IMR-90 (cell line): ENCODE data around the gene ERMARD. TPM values are rescaled to one million over a fixed set of nuclear protein-coding genes. Genes with fewer than 3 reads are reported as not detected.

Experiments
- ATAC-seq: fragments of 200-7000 bp; cut with Tn5 transposase; 2 replicates; pipeline ENCODE4 v1.9.1; 2020; ENCODE audit warnings: low read depth, mild to moderate bottlenecking, moderate library complexity
- BruUV-seq: library from RNA; stranded (reverse); fragments of 400-500 nt; replicated peaks from 2 replicates; lab custom pipeline; 2021; lab: Mats Ljungman, UMichigan
- CTCF ChIA-PET: fragments of 300-600 bp; formaldehyde crosslinking; extraction: SDS; loops from one replicate; lab custom pipeline; 2021; ENCODE audit warnings: antibody characterized with exemption; lab: Yijun Ruan, JAX
- POLR2A ChIA-PET: fragments of 300-600 bp; sonication (Branson Sonifier 250); formaldehyde crosslinking; loops from one replicate; lab custom pipeline; 2022; ENCODE audit warnings: antibody characterized with exemption; ENCODE audit not compliant: unreplicated experiment; lab: Charles Lee
- DNase-seq: peaks from one replicate; pipeline ENCODE4 v3.0.0; 2013
- H2AFZ ChIP-seq: replicated peaks from 2 replicates; pipeline ENCODE3; 2013; ENCODE audit warnings: low read length, mild to moderate bottlenecking; ENCODE audit not compliant: poor library complexity
- H2AK5ac ChIP-seq: 2 replicates; pipeline ENCODE4 v1.6.1; 2013; ENCODE audit warnings: low read depth, low read length, inconsistent platforms
- H2AK9ac ChIP-seq: replicated peaks from 2 replicates; pipeline ENCODE3; 2013; ENCODE audit warnings: mild to moderate bottlenecking, low read depth, low read length, moderate library complexity; ENCODE audit not compliant: poor library complexity
- H2BK120ac ChIP-seq: 2 replicates; pipeline ENCODE4 v1.6.1; 2013; ENCODE audit warnings: low read depth, low read length, inconsistent platforms
- H2BK15ac ChIP-seq: 3 replicates; pipeline ENCODE4 v1.6.1; 2013; ENCODE audit warnings: low read depth, low read length, inconsistent platforms
- H2BK20ac ChIP-seq: 2 replicates; pipeline ENCODE4 v1.6.1; 2013; ENCODE audit warnings: low read depth, mild to moderate bottlenecking, inconsistent platforms, low read length, moderate library complexity
- H2BK5ac ChIP-seq: 2 replicates; pipeline ENCODE4 v1.6.1; 2013; ENCODE audit warnings: mild to moderate bottlenecking, low read depth, low read length, inconsistent platforms; ENCODE audit not compliant: poor library complexity, severe bottlenecking
- H3K14ac ChIP-seq: replicated peaks from 2 replicates; pipeline ENCODE4 v1.6.1; 2013; ENCODE audit warnings: low read depth, low read length, inconsistent platforms
- H3K18ac ChIP-seq: 2 replicates; pipeline ENCODE4 v1.6.1; 2013; ENCODE audit warnings: low read depth, low read length, control low read depth
- H3K23ac ChIP-seq: 2 replicates; pipeline ENCODE4 v1.6.1; 2013; ENCODE audit warnings: low read depth, low read length, inconsistent platforms
- H3K27ac ChIP-seq: 2 replicates; pipeline ENCODE4 v1.5.1; 2013; ENCODE audit warnings: mild to moderate bottlenecking, control low read depth, low read length; ENCODE audit not compliant: insufficient read depth
- H3K27me3 ChIP-seq: 2 replicates; pipeline ENCODE4 v1.6.1; 2013; ENCODE audit warnings: low read length; ENCODE audit not compliant: control insufficient read depth, insufficient read depth
- H3K36me3 ChIP-seq: 2 replicates; pipeline ENCODE4 v1.6.1; 2013; ENCODE audit warnings: low read length, mixed read lengths; ENCODE audit not compliant: control insufficient read depth, insufficient read depth
- H3K4ac ChIP-seq: 2 replicates; pipeline ENCODE4 v1.6.1; 2013; ENCODE audit warnings: low read depth, low read length, inconsistent platforms
- H3K4me1 ChIP-seq: 2 replicates; pipeline ENCODE4 v1.6.1; 2013; ENCODE audit warnings: low read length, mixed read lengths; ENCODE audit not compliant: control insufficient read depth, insufficient read depth
- H3K4me2 ChIP-seq: 2 replicates; pipeline ENCODE4 v1.6.1; 2013; ENCODE audit warnings: low read depth, mild to moderate bottlenecking, control low read depth, low read length, moderate library complexity
- H3K4me3 ChIP-seq: 2 replicates; pipeline ENCODE4 v1.5.1; 2013; ENCODE audit warnings: low read depth, mild to moderate bottlenecking, control low read depth, low read length, moderate library complexity; ENCODE audit not compliant: insufficient read depth
- H3K56ac ChIP-seq: 2 replicates; pipeline ENCODE4 v1.6.1; 2013; ENCODE audit warnings: low read length, inconsistent platforms; ENCODE audit not compliant: insufficient read depth; ENCODE audit errors: extremely low read depth
- H3K79me1 ChIP-seq, 2 experiments: 2 replicates each; pipeline ENCODE4 v1.6.1; 2013; ENCODE audit warnings: low read length in 2 of 2, inconsistent platforms in 1 of 2, low read depth in 1 of 2
- H3K9ac ChIP-seq: 2 replicates; pipeline ENCODE4 v1.6.1; 2013; ENCODE audit warnings: low read depth, low read length, control low read depth
- H3K9me1 ChIP-seq: 2 replicates; pipeline ENCODE4 v1.6.1; 2013; ENCODE audit warnings: low read length, inconsistent platforms; ENCODE audit not compliant: insufficient read depth
- H3K9me3 ChIP-seq: 2 replicates; pipeline ENCODE4 v1.6.1; 2013; ENCODE audit warnings: low read length; ENCODE audit not compliant: control insufficient read depth, insufficient read depth
- H4K20me1 ChIP-seq: 2 replicates; pipeline ENCODE4 v1.6.1; 2013; ENCODE audit warnings: low read length, inconsistent platforms; ENCODE audit not compliant: insufficient read depth
- H4K5ac ChIP-seq: 2 replicates; pipeline ENCODE4 v1.6.1; 2013; ENCODE audit warnings: mild to moderate bottlenecking, low read depth, low read length, control low read depth
- H4K8ac ChIP-seq, 2 experiments: 2 replicates each; pipeline ENCODE4 v1.6.1; 2013; ENCODE audit warnings: low read depth in 2 of 2, low read length in 2 of 2, control low read depth in 1 of 2, inconsistent platforms in 1 of 2
- H4K91ac ChIP-seq: 2 replicates; pipeline ENCODE4 v1.6.1; 2013; ENCODE audit warnings: low read depth, low read length, inconsistent platforms; ENCODE audit not compliant: insufficient read depth
- BHLHE40 ChIP-seq: fragments of 150-350 bp; IDR thresholded peaks from 2 replicates; pipeline ENCODE4 v1.6.1; 2016; ENCODE audit warnings: mild to moderate bottlenecking, low read depth, low read length
- CEBPB ChIP-seq: IDR thresholded peaks from 2 replicates; pipeline ENCODE4 v1.6.1; 2012; ENCODE audit warnings: low read depth, low read length, improper control_type of control experiment
- MAFK ChIP-seq: IDR thresholded peaks from 2 replicates; pipeline ENCODE4 v1.6.1; 2012; ENCODE audit warnings: low read depth, low read length, improper control_type of control experiment
- MAZ ChIP-seq: IDR thresholded peaks from 2 replicates; pipeline ENCODE4 v1.6.1; 2012; ENCODE audit warnings: low read depth, mild to moderate bottlenecking, low read length, improper control_type of control experiment, moderate library complexity, borderline replicate concordance
- MXI1 ChIP-seq: IDR thresholded peaks from 2 replicates; pipeline ENCODE4 v1.6.1; 2012; ENCODE audit warnings: low read depth, mild to moderate bottlenecking, low read length, moderate library complexity, borderline replicate concordance
- NFE2L2 ChIP-seq: fragments of 150-350 bp; IDR thresholded peaks from 2 replicates; pipeline ENCODE4 v1.6.1; 2016; ENCODE audit warnings: low read depth, mild to moderate bottlenecking, low read length
- RAD21 ChIP-seq: IDR thresholded peaks from 2 replicates; pipeline ENCODE4 v1.6.1; 2012; ENCODE audit warnings: low read length, improper control_type of control experiment
- WGBS, 2 experiments: methylation state at CpG; one replicate each; pipeline versions ENCODE4 v1.1.5 to v1.1.7; 2013; ENCODE audit warnings: missing lambda C conversion rate in 2 of 2; ENCODE audit not compliant: insufficient read length in 1 of 2; ENCODE audit errors: extremely low coverage in 2 of 2; 5-methylcytosine and 5-hydroxymethylcytosine counted together
- dilution Hi-C: fragments of 300-500 bp; cut with HindIII; formaldehyde crosslinking; loops from one replicate; pipeline ENCODE4 v1.14.3; 2018; ENCODE audit warnings: low sequenced_read_pairs; ENCODE audit not compliant: unreplicated experiment
- in situ Hi-C: fragments of 300-500 bp; cut with MboI; formaldehyde crosslinking; loops from 3 replicates; pipeline ENCODE4 v1.14.3; 2019; ENCODE audit warnings: low sequenced_read_pairs, inconsistent platforms, mixed read lengths
- intact Hi-C: fragments of 100-400 bp; cut with micrococcal nuclease; formaldehyde crosslinking; loops from 2 replicates; pipeline ENCODE4 v1.10.0; 2022
- polyA plus RNA-seq, 3 experiments: library from polyadenylated mRNA; depleted of rRNA; stranded (reverse); fragments of >200 nt; gene quantifications; 2 replicates each; pipeline ENCODE4 v1.2.3, GENCODE V29; 2012; ENCODE audit warnings: low replicate concordance in 1 of 3
- total RNA-seq: library from RNA; depleted of rRNA; stranded (reverse); fragments of >200 nt; gene quantifications from 2 replicates; pipeline ENCODE4 v1.2.3, GENCODE V29; 2012
- TF ChIP-seq, protein P1 (sequence below): fragments of 150-350 bp; IDR thresholded peaks from 2 replicates; pipeline ENCODE4 v1.6.1; 2016; ENCODE audit warnings: low read depth, mild to moderate bottlenecking, low read length, moderate library complexity, borderline replicate concordance

The ERMARD gene
- total and polyA plus RNA-seq, 2 of the 4 experiments (the other 2 are of a cell fraction): 15.1 to 25.4 TPM

DNA sequence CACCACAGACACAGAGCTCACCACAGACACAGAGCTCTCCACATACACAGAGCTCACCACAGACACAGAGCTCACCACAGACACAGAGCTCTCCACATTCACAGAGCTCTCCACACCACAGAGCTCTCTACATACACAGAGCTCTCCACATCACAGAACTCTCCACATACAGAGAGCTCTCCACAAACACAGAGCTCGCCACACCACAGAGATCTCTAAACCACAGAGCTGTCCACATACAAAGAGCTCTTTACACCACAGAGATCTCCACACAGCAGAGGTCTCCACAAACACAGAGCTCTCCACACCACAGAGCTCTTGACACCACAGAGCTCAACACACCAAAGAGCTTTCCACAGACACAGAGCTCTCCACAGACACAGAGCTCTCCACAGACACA is 55.8 kb downstream of the ERMARD start:
- WGBS, 2 experiments: 43% methylated on average over 1 of the region's 1 CpG; no CpG with 5 or more reads in 1 of the 2 experiments
- no peak overlapping the region for H3K23ac ChIP-seq
- no peaks in the 10 kb centered on the region for H4K20me1 ChIP-seq
- H3K27me3 ChIP-seq: peaks cover 31% of the 10 kb centered on the region
- H3K14ac ChIP-seq: no peak overlapping the region
- ChIA-PET CTCF (interaction anchor here (3.3 kb wide), 1 partner anchor 24 kb away, joined by 13 read pairs; no protein-coding TSS in a partner anchor), POLR2A (no interaction called here)
- in situ Hi-C loops (no loop called here), dilution Hi-C loops (no loop called here), intact Hi-C loops (no loop called here)
- H3K27ac ChIP-seq: no peak overlapping the region
- no peaks in the 10 kb centered on the region for H3K9me1 ChIP-seq
- no peak overlapping the region for H3K4me2 ChIP-seq
- H4K8ac ChIP-seq: no peak overlapping the region
- H3K79me1 ChIP-seq: no peaks in the 10 kb centered on the region
- ATAC-seq: no peak
- H2BK5ac ChIP-seq: no peak overlapping the region
- no peak overlapping the region for H2AK5ac ChIP-seq
- no peak overlapping the region for H2BK20ac ChIP-seq
- H4K91ac ChIP-seq: no peak overlapping the region
- no peak overlapping the region for H3K4me3 ChIP-seq
- H2AK9ac ChIP-seq: no peak overlapping the region
- DNase-seq: no peak
- no peaks in the 10 kb centered on the region for H3K36me3 ChIP-seq
- no peak for TF ChIP-seq BHLHE40
- TF ChIP-seq RAD21: no peak
- no peak for TF ChIP-seq MAZ
- TF ChIP-seq MAFK: no peak
- TF ChIP-seq NFE2L2: no peak
- no peak for TF ChIP-seq MXI1
- TF ChIP-seq CEBPB: no peak
- TF ChIP-seq, protein P1, sequence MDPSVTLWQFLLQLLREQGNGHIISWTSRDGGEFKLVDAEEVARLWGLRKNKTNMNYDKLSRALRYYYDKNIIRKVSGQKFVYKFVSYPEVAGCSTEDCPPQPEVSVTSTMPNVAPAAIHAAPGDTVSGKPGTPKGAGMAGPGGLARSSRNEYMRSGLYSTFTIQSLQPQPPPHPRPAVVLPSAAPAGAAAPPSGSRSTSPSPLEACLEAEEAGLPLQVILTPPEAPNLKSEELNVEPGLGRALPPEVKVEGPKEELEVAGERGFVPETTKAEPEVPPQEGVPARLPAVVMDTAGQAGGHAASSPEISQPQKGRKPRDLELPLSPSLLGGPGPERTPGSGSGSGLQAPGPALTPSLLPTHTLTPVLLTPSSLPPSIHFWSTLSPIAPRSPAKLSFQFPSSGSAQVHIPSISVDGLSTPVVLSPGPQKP: no peak
- H3K4me1 ChIP-seq: no peaks in the 10 kb centered on the region
- BruUV-seq: no TSS peak
- no peak overlapping the region for H3K4ac ChIP-seq
- no peak overlapping the region for H2AFZ ChIP-seq
- no peaks in the 10 kb centered on the region for H3K9me3 ChIP-seq
- H3K18ac ChIP-seq: no peak overlapping the region
- no peak overlapping the region for H3K9ac ChIP-seq
- H4K5ac ChIP-seq: no peak overlapping the region
- H3K56ac ChIP-seq: no peak overlapping the region
- no peak overlapping the region for H2BK15ac ChIP-seq
- H2BK120ac ChIP-seq: no peak overlapping the region
